CD4-positive, CD25-positive, alpha-beta regulatory T cell (primary cell): ENCODE measurements around the gene MACROD2. TPM values are rescaled to one million over a fixed set of nuclear protein-coding genes. Genes with fewer than 3 reads are reported as not detected.

Experiments
- ATAC-seq, 2 donors: fragments of 150-1000 bp; cut with Tn5 transposase; one replicate each; pipeline ENCODE4 v1.10.0; 2021; ENCODE audit warnings: low read depth in 2 of 2, moderate number of reproducible peaks in 2 of 2, moderate library complexity in 1 of 2
- DNase-seq, 3 donors: peaks; one replicate each; pipeline versions ENCODE4 v3.0.0 to v3.0.0-alpha.2; 2012 to 2022; ENCODE audit warnings: mixed read lengths in 1 of 3
- H3K27ac ChIP-seq: one replicate; pipeline ENCODE4 v1.7.0; 2013; ENCODE audit warnings: mild to moderate bottlenecking, low read length; ENCODE audit not compliant: insufficient read depth, poor library complexity, severe bottlenecking
- H3K27me3 ChIP-seq: one replicate; pipeline ENCODE4 v1.7.0; 2013; ENCODE audit warnings: low read length; ENCODE audit not compliant: control insufficient read depth, insufficient read depth
- H3K36me3 ChIP-seq: one replicate; pipeline ENCODE4 v1.7.0; 2013; ENCODE audit warnings: mild to moderate bottlenecking, low read length, moderate library complexity; ENCODE audit not compliant: control insufficient read depth, insufficient read depth
- H3K4me1 ChIP-seq: 2 replicates; pipeline ENCODE4 v1.7.0; 2013; ENCODE audit warnings: mild to moderate bottlenecking, low read length; ENCODE audit not compliant: insufficient read depth, control insufficient read depth, poor library complexity, severe bottlenecking
- H3K4me3 ChIP-seq: one replicate; pipeline ENCODE4 v1.7.0; 2013; ENCODE audit warnings: low read depth, mild to moderate bottlenecking, low read length, moderate library complexity
- H3K9me3 ChIP-seq, 2 experiments: 1 replicate in 1 of 2; 2 replicates in 1 of 2; pipeline ENCODE4 v1.7.0; 2013; ENCODE audit warnings: low read length in 2 of 2, mild to moderate bottlenecking in 1 of 2, moderate library complexity in 1 of 2; ENCODE audit not compliant: control insufficient read depth in 2 of 2
- H3K27ac Mint-ChIP-seq, 3 donors: one replicate each; pipeline ENCODE4 v1.8.0; 2020 to 2022; ENCODE audit warnings: mild to moderate bottlenecking in 3 of 3, mixed read lengths in 3 of 3, moderate library complexity in 2 of 3
- H3K27me3 Mint-ChIP-seq: one replicate; pipeline ENCODE4 v1.8.0; 2022; ENCODE audit warnings: mild to moderate bottlenecking, mixed read lengths
- H3K36me3 Mint-ChIP-seq: one replicate; pipeline ENCODE4 v1.8.0; 2020; ENCODE audit warnings: mixed read lengths
- H3K4me1 Mint-ChIP-seq, 4 donors: one replicate each; pipeline ENCODE4 v1.8.0; 2020 to 2022; ENCODE audit warnings: mixed read lengths in 4 of 4, mild to moderate bottlenecking in 1 of 4
- H3K4me3 Mint-ChIP-seq, 4 donors: one replicate each; pipeline ENCODE4 v1.8.0; 2020 to 2022; ENCODE audit warnings: mild to moderate bottlenecking in 4 of 4, mixed read lengths in 4 of 4, moderate library complexity in 3 of 4
- H3K9me3 Mint-ChIP-seq, 7 donors: one replicate each; pipeline ENCODE4 v1.8.0; 2020 to 2022; ENCODE audit warnings: mixed read lengths in 7 of 7, mild to moderate bottlenecking in 3 of 7, moderate library complexity in 2 of 7
- polyA plus RNA-seq, 4 donors: library from polyadenylated mRNA; unstranded; fragments of 300-500 nt; fragmentation: Illumina TruSeq; gene quantifications; one replicate each; pipeline ENCODE4 v1.2.3, GENCODE V29; 2021
- total RNA-seq: library from RNA; stranded (reverse); gene quantifications from one replicate; pipeline ENCODE4 v1.2.3, GENCODE V29; 2022

Gene MACROD2
- total and polyA plus RNA-seq, 5 donors from 2014 or later = 1.4 TPM; not detected in 4

DNA sequence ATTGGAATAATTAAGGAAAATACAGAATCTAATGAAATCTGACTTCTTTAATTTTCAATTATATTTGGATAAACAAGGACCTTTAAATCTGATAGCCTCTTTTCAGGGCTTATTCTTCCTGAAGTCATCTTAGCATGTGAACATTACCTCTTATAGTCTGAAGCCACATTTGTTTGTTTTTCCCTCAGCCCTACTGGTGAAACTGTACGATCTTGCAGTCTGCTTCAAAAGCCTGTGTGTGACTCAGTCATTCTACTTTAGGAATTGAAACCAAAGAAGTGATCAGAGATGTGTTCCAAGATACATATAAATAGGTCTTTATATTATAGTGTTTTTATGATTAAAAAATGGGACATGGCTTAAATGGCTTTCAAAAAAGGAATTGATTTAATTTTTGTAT is 67.5 kb downstream of the MACROD2 start:
- no peaks in the 10 kb centered on the region for H3K9me3 ChIP-seq
- ATAC-seq (no peak), DNase-seq (no peak)
- H3K4me3 Mint-ChIP-seq = no peak overlapping the region
- H3K27me3 ChIP-seq = no peaks in the 10 kb centered on the region
- H3K4me3 ChIP-seq = no peak overlapping the region
- no peaks in the 10 kb centered on the region for H3K4me1 Mint-ChIP-seq
- no peaks in the 10 kb centered on the region for H3K36me3 ChIP-seq
- H3K27ac Mint-ChIP-seq = no peak overlapping the region
- H3K36me3 Mint-ChIP-seq = no peaks in the 10 kb centered on the region
- H3K9me3 Mint-ChIP-seq = peaks cover 0 to 4% (median 1%) of the 10 kb centered on the region in 7 donors
- no peaks in the 10 kb centered on the region for H3K27me3 Mint-ChIP-seq
- no peaks in the 10 kb centered on the region for H3K4me1 ChIP-seq
- no peak overlapping the region for H3K27ac ChIP-seq

DNA sequence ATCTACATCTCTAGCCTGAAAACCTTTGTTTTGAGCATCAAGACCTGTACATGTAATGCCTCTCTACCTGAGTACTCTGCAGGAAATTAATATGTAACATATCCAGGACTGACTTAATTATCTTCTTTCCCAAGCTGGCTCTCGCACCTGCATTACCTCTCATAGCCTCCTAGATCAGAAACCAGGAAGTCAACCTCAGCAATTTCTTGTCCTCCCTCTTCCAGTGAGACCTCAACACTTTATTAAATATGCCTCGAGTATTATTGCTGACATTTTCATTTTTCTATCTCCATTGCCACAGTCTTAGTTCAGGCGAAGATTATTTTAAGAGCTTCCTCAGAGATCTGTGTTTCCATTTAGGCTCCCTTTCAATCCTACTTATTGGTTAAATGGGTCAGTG is 69.0 kb downstream of the MACROD2 start:
- Histone ChIP-seq H3K4me3 (no peak overlapping the region), H3K27me3 (no peaks in the 10 kb centered on the region), H3K27ac (no peak overlapping the region), H3K36me3 (no peaks in the 10 kb centered on the region), H3K4me1 (no peaks in the 10 kb centered on the region), H3K9me3 (no peaks in the 10 kb centered on the region)
- peaks cover 0 to 4% (median 1%) of the 10 kb centered on the region in 7 donors for H3K9me3 Mint-ChIP-seq
- H3K27ac Mint-ChIP-seq = no peak overlapping the region
- no peaks in the 10 kb centered on the region for H3K27me3 Mint-ChIP-seq
- no peak for DNase-seq
- no peak overlapping the region for H3K4me3 Mint-ChIP-seq
- H3K36me3 Mint-ChIP-seq = no peaks in the 10 kb centered on the region
- H3K4me1 Mint-ChIP-seq = no peaks in the 10 kb centered on the region
- ATAC-seq = no peak

DNA sequence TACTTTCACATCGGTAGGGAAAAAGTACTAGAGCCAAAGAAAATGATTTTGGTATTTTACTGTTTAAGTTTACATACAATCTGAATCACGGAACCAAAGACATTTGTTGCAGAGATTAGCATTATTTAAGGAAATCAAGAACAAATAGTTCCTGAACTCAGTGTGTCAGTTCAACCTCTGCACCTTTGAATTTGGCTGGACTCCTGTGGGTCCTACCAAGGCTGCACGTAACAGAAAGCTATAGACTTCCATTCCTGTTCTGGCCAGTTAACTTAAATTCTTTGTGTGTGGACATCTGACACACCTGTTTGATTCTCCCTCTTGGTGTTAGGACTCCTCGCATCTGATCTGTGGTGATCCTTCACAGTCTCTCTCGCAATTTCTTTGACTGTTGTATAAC is 69.6 kb downstream of the MACROD2 start:
- Mint-ChIP-seq H3K36me3 (no peaks in the 10 kb centered on the region), H3K4me3 (no peak overlapping the region), H3K27me3 (no peaks in the 10 kb centered on the region), H3K27ac (no peak overlapping the region), H3K4me1 (no peaks in the 10 kb centered on the region), H3K9me3 (peaks cover 0 to 4% (median 1%) of the 10 kb centered on the region in 7 donors)
- H3K4me3 ChIP-seq = no peak overlapping the region
- H3K4me1 ChIP-seq = no peaks in the 10 kb centered on the region
- H3K27me3 ChIP-seq = no peaks in the 10 kb centered on the region
- H3K9me3 ChIP-seq = no peaks in the 10 kb centered on the region
- no peak overlapping the region for H3K27ac ChIP-seq
- no peaks in the 10 kb centered on the region for H3K36me3 ChIP-seq
- ATAC-seq = no peak
- DNase-seq = no peak

DNA sequence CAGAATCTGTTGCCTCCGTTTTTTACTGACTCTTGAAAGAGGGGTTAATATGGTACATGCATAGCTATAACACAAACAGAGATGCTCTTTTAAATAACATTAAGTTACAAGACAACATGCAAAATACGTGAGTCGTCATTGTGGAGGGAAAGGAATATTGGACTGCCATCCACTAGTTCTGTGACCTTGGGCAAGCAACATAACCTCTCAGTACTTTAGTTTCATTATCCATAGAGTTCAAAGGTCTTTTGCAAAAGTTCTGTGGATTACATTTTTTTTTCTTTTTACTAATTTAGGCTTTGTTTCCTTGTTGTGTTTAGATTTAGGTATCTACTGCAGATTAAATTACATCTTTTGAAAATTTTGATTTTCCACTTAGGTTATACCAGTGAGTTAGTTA is 70.5 kb downstream of the MACROD2 start:
- no peaks in the 10 kb centered on the region for H3K36me3 Mint-ChIP-seq
- H3K27ac ChIP-seq = no peak overlapping the region
- H3K4me3 Mint-ChIP-seq = no peak overlapping the region
- H3K9me3 Mint-ChIP-seq = peaks cover 0 to 4% (median 1%) of the 10 kb centered on the region in 7 donors
- no peak overlapping the region for H3K27ac Mint-ChIP-seq
- no peak for ATAC-seq
- no peak overlapping the region for H3K4me3 ChIP-seq
- no peaks in the 10 kb centered on the region for H3K4me1 ChIP-seq
- DNase-seq = no peak
- H3K9me3 ChIP-seq = no peaks in the 10 kb centered on the region
- no peaks in the 10 kb centered on the region for H3K27me3 Mint-ChIP-seq
- H3K36me3 ChIP-seq = no peaks in the 10 kb centered on the region
- H3K27me3 ChIP-seq = no peaks in the 10 kb centered on the region
- H3K4me1 Mint-ChIP-seq = no peaks in the 10 kb centered on the region

DNA sequence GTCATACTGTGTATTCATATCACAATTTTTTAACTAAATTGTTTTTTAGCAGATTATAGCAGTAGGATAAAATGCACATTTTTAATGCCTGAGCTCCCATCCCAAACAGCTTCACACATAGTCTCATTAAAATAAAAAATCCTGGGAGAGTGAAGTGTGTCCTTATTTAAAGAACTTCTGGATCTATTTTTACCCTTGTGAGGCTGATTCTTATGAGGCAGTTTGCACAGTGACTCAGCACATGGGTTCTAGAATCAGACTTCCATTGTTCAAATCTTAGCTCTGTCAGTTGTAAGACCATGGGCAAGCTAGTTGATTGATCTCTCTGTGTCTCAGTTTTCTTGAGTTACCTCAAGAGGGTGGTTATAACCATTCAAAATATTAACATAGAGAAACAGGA is 72.3 kb downstream of the MACROD2 start:
- Mint-ChIP-seq H3K27ac (no peak overlapping the region), H3K4me3 (no peak overlapping the region), H3K4me1 (no peaks in the 10 kb centered on the region), H3K27me3 (no peaks in the 10 kb centered on the region), H3K9me3 (peaks cover 0 to 5% (median 0%) of the 10 kb centered on the region in 7 donors), H3K36me3 (no peaks in the 10 kb centered on the region)
- Histone ChIP-seq H3K27ac (no peak overlapping the region), H3K4me3 (no peak overlapping the region), H3K27me3 (no peaks in the 10 kb centered on the region), H3K9me3 (no peaks in the 10 kb centered on the region), H3K36me3 (no peaks in the 10 kb centered on the region), H3K4me1 (no peaks in the 10 kb centered on the region)
- DNase-seq (no peak), ATAC-seq (no peak)

DNA sequence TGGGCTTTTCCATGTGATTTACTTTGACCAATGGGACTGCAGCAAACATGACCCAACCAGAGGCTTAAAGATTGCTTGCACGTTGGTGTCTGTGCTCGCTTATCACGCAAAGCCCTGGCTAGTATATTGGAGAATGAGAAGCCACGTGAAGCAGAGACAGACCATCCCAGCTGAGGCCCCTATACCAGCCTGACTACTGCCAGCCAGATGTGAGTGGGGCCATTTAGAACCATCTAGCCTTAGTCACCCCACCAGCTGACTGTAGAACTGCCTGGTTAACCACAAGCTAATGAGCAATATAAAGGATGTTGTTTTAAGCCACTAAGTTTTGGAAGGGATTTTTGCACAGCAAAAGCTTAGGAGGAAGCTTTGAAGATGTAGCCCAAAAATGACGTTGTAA is 74.5 kb downstream of the MACROD2 start:
- no peak for ATAC-seq
- Histone ChIP-seq H3K27me3 (no peaks in the 10 kb centered on the region), H3K4me1 (no peaks in the 10 kb centered on the region), H3K27ac (no peak overlapping the region), H3K36me3 (no peaks in the 10 kb centered on the region), H3K9me3 (no peaks in the 10 kb centered on the region), H3K4me3 (no peak overlapping the region)
- Mint-ChIP-seq H3K9me3 (peaks cover 0 to 6% (median 0%) of the 10 kb centered on the region in 7 donors), H3K36me3 (no peaks in the 10 kb centered on the region), H3K4me1 (no peaks in the 10 kb centered on the region), H3K27ac (no peak overlapping the region), H3K27me3 (no peaks in the 10 kb centered on the region), H3K4me3 (no peak overlapping the region)
- no peak for DNase-seq

DNA sequence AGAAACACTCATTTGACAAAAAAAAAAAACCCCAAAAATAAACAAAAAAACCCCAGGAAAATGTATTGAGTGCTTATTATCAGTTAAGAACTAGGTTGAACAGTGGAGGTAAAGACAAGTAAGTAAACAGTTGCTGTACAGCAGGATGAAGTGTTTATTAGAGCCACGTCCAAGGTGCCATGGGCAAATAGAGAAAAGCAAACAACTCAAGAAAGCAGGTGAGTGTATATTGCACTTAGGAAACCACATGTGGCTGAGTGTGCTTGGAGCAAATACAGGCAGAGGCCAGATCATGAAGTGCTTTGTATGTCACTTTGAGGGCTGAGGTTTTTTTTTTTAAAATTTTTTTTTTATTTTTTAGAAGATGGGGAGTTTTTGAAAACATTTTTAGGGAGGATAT is 98.3 kb downstream of the MACROD2 start:
- no peak overlapping the region for H3K4me3 ChIP-seq
- Mint-ChIP-seq H3K9me3 (peaks cover 0 to 4% (median 0%) of the 10 kb centered on the region in 7 donors), H3K27me3 (no peaks in the 10 kb centered on the region), H3K4me3 (no peak overlapping the region), H3K4me1 (no peaks in the 10 kb centered on the region), H3K36me3 (no peaks in the 10 kb centered on the region), H3K27ac (no peak overlapping the region)
- H3K9me3 ChIP-seq = no peaks in the 10 kb centered on the region
- DNase-seq (no peak), ATAC-seq (no peak)
- H3K27me3 ChIP-seq = no peaks in the 10 kb centered on the region
- no peaks in the 10 kb centered on the region for H3K4me1 ChIP-seq
- H3K36me3 ChIP-seq = no peaks in the 10 kb centered on the region
- H3K27ac ChIP-seq = no peak overlapping the region

DNA sequence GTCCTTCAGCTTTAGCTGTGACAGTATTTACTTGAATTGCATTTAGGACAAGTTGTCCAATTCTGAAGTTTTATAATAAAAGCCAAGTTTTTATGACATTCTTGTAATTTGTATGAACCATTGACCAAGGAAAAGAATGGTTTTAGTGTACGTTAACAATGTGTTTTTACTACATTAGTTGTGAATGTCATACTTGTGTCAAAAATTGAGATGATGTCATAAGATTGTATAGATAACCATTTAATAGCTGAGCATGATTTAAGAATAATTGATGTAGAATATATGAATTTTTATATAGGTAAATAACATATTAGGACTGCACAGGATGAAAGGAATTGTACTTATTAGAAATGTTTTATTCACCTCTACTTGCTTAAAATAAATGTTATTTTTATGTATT is 102.9 kb downstream of the MACROD2 start:
- no peak overlapping the region for H3K27ac Mint-ChIP-seq
- ATAC-seq (no peak), DNase-seq (no peak)
- H3K4me1 ChIP-seq = no peaks in the 10 kb centered on the region
- H3K9me3 Mint-ChIP-seq = peaks cover 0 to 4% (median 0%) of the 10 kb centered on the region in 7 donors
- H3K9me3 ChIP-seq = no peaks in the 10 kb centered on the region
- H3K27me3 ChIP-seq = no peaks in the 10 kb centered on the region
- H3K4me3 Mint-ChIP-seq = no peak overlapping the region
- no peaks in the 10 kb centered on the region for H3K4me1 Mint-ChIP-seq
- no peak overlapping the region for H3K4me3 ChIP-seq
- H3K27ac ChIP-seq = no peak overlapping the region
- no peaks in the 10 kb centered on the region for H3K36me3 Mint-ChIP-seq
- no peaks in the 10 kb centered on the region for H3K36me3 ChIP-seq
- no peaks in the 10 kb centered on the region for H3K27me3 Mint-ChIP-seq
